Transverse colon (tissue), 4 donors: Measurements from ENCODE around the gene CHRM5. TPM values are rescaled to one million over a fixed set of nuclear protein-coding genes. Genes with fewer than 3 reads are reported as not detected.
A peak's percentile ranks its signal among the peaks of the same experiment; 100 is the strongest.

ENCODE experiments used
- DNase-seq: peaks from one replicate; pipeline ENCODE4 v3.0.0-alpha.2; 2019
- H3K27ac ChIP-seq, 4 donors: fragments of 200-600 bp; sonication (generic); 2 replicates each; pipeline ENCODE4 v1.5.1; 2016 to 2018; ENCODE audit warnings: inconsistent platforms in 4 of 4
- H3K27me3 ChIP-seq: fragments of 200-600 bp; sonication (generic); 2 replicates; pipeline ENCODE4 v1.5.1; 2017; ENCODE audit warnings: inconsistent platforms
- H3K36me3 ChIP-seq, 4 donors: fragments of 200-600 bp; sonication (generic); 2 replicates each; pipeline ENCODE4 v1.5.1; 2017 to 2019; ENCODE audit warnings: inconsistent platforms in 4 of 4
- H3K4me1 ChIP-seq, 4 donors: fragments of 200-600 bp; sonication (generic); 2 replicates each; pipeline ENCODE4 v1.5.1; 2017 to 2020; ENCODE audit warnings: inconsistent platforms in 4 of 4
- H3K4me3 ChIP-seq, 4 donors: fragments of 200-600 bp; sonication (generic); 1 replicate in 1 of 4; 2 replicates in 3 of 4; pipeline versions ENCODE4 v1.5.1 to v1.6.1; 2017 to 2019; ENCODE audit warnings: inconsistent platforms in 4 of 4
- H3K9me3 ChIP-seq, 2 donors: fragments of 200-600 bp; sonication (generic); 2 replicates each; pipeline ENCODE4 v1.5.1; 2017 to 2019; ENCODE audit warnings: inconsistent platforms in 2 of 2
- EP300 ChIP-seq: sonication (generic); formaldehyde crosslinking; IDR thresholded peaks from one replicate; pipeline ENCODE4 v1.6.1; 2017; ENCODE audit warnings: antibody characterized with exemption, low read depth
- POLR2A ChIP-seq: fragments of 450-650 bp; IDR thresholded peaks from one replicate; pipeline ENCODE4 v1.6.1; 2016; ENCODE audit warnings: antibody characterized with exemption, mild to moderate bottlenecking, moderate library complexity
- POLR2AphosphoS5 ChIP-seq, 3 donors: sonication (generic); formaldehyde crosslinking; IDR thresholded peaks; one replicate each; pipeline ENCODE4 v1.6.1; 2016; ENCODE audit warnings: antibody characterized with exemption in 3 of 3
- WGBS, 2 donors: methylation state at CpG; one replicate each; pipeline ENCODE4 v1.1.5; 2018; ENCODE audit warnings: low coverage in 1 of 2; 5-methylcytosine and 5-hydroxymethylcytosine counted together
- in situ Hi-C, 4 donors: fragments of 200-750 bp; cut with MboI; loops; one replicate each; pipeline versions ENCODE4 v1.15.0 to v1.15.1; 2017; ENCODE audit warnings: low sequenced_read_pairs in 3 of 4, low pct_ligation_motif_present in 1 of 4, low pct_unique_long_range_greater_than_20kb in 1 of 4
- intact Hi-C: fragments of 100-400 bp; cut with DNase I; formaldehyde crosslinking; loops from one replicate; pipeline ENCODE4 v1.15.1; 2023; ENCODE audit warnings: low total_unique reads
- total RNA-seq, 4 donors: library from RNA; depleted of rRNA; stranded (reverse); fragments of >200 nt; gene quantifications; one replicate each; pipeline ENCODE4 v1.1.0, GENCODE V29; 2016
- TF ChIP-seq, protein P1 (sequence below), 5 experiments: fragments of 200-600 bp in 3 of 5; fragments of 450-650 bp in 2 of 5; sonication (generic) in 3 of 5; IDR thresholded peaks; 1 replicate in 2 of 5; 2 replicates in 3 of 5; pipeline ENCODE4 v1.5.1; 2016 to 2017; ENCODE audit warnings: antibody characterized with exemption in 5 of 5, inconsistent platforms in 3 of 5, mild to moderate bottlenecking in 2 of 5, moderate library complexity in 1 of 5

Gene CHRM5
- total RNA-seq, 4 donors from 2014 or later: not detected

DNA sequence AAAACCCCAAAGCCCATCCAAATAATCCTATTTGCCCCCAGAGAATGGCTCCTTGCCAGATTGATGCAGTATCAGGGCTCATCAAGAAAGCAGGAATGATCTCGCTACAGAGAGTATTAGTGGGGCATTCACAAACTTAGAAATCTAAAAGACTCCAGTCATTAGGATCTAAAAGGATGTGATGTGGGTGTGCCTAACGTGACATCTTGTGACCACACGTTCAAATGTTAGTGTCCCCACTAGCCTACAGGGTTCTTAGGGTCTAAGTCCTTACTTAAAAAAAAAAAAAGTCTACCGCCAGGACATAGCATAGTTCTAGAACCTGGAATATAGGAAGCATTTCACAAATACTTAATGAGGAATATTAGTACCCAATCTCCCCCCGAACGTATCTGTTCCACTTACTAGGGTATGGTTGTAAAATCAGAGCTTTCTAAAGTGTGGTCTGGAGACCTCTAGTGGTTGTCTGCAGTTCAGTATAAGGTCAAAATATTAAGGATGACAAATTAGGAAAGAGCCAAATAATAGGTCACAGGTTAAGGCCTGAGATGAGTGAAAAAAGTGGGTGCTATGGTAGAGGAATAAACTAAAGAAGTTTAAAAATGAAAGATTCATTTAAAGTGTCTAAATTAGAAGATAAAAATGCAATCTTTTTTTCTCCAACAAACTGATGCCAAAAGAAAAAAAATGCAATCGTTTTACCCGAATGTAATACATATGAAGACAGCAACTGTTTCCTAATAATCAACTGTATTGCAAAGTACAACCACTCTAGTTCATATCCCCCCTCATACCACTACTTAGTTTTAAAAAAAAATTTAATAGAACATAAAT is 4.2 kb upstream of the CHRM5 start:
- DNase-seq: no peak
- intact Hi-C loops: no loop called here
- no peaks in the 10 kb centered on the region for H3K27me3 ChIP-seq
- WGBS, 2 donors: 54 to 58% methylated on average over 8 of the region's 8 CpGs
- H3K4me3 ChIP-seq: no peak overlapping the region
- no peak overlapping the region for H3K27ac ChIP-seq
- in situ Hi-C loops: loop anchor here in 2 of 4 donors (25.0 kb wide), 1 partner anchor 227 kb away; no protein-coding TSS in a partner anchor
- no peaks in the 10 kb centered on the region for H3K36me3 ChIP-seq
- TF ChIP-seq POLR2AphosphoS5 (IDR thresholded peaks at IDR 0.05): no peak
- TF ChIP-seq EP300: no peak
- TF ChIP-seq, protein P1, sequence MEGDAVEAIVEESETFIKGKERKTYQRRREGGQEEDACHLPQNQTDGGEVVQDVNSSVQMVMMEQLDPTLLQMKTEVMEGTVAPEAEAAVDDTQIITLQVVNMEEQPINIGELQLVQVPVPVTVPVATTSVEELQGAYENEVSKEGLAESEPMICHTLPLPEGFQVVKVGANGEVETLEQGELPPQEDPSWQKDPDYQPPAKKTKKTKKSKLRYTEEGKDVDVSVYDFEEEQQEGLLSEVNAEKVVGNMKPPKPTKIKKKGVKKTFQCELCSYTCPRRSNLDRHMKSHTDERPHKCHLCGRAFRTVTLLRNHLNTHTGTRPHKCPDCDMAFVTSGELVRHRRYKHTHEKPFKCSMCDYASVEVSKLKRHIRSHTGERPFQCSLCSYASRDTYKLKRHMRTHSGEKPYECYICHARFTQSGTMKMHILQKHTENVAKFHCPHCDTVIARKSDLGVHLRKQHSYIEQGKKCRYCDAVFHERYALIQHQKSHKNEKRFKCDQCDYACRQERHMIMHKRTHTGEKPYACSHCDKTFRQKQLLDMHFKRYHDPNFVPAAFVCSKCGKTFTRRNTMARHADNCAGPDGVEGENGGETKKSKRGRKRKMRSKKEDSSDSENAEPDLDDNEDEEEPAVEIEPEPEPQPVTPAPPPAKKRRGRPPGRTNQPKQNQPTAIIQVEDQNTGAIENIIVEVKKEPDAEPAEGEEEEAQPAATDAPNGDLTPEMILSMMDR (IDR thresholded peaks at IDR 0.05): peak; percentile 18 to 45 (median 37)
- no peak for TF ChIP-seq POLR2A
- no peaks in the 10 kb centered on the region for H3K4me1 ChIP-seq
- H3K9me3 ChIP-seq: no peaks in the 10 kb centered on the region

DNA sequence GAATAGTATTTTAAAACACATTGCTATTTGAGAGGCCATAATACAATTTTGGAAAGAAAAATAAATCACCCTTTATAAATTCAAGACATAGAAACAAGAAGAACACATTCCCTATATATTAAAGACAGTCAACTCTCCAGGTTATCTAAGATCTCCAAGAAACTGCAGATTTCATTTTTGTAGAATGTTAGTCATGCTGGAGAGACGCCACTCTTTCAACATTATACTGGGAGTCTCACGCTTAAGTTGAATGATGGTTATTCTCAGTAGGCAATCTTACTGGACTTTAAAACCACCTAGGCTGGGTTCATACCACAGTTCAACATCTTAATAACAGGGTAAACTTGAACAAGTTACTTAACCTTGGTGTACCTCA is 3.6 kb upstream of the CHRM5 start:
- no peak for DNase-seq
- no peaks in the 10 kb centered on the region for H3K9me3 ChIP-seq
- no peak for TF ChIP-seq POLR2AphosphoS5 (IDR thresholded peaks at IDR 0.05)
- no peak for TF ChIP-seq POLR2A
- TF ChIP-seq, protein P1 (IDR thresholded peaks at IDR 0.05): no peak
- no peak for TF ChIP-seq EP300
- H3K36me3 ChIP-seq: no peaks in the 10 kb centered on the region
- in situ Hi-C loops (loop anchor here in 2 of 4 donors (25.0 kb wide), 1 partner anchor 227 kb away; no protein-coding TSS in a partner anchor), intact Hi-C loops (no loop called here)
- no peaks in the 10 kb centered on the region for H3K4me1 ChIP-seq
- H3K4me3 ChIP-seq: no peak overlapping the region
- no peaks in the 10 kb centered on the region for H3K27me3 ChIP-seq
- WGBS, 2 donors: 93 to 98% methylated on average over 2 of the region's 2 CpGs
- no peak overlapping the region for H3K27ac ChIP-seq

DNA sequence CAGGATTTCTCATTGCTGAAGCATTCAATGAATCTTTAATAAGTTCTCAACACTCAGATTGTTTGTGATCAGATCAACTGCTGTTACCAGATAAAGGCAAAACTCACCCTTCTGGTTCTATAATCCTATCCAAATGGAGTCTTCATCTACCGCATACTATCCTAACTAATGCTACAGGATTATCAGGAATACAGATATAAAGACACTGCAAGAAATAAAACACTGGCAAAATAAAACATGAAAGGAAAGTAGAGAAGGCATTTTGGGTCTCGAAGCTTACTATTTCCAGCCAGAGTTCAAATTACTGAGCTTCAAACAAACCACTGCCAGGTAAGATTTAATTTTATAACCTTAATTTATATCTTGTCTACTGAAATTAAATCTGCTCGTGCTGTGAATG is 524 bp downstream of the CHRM5 start:
- H3K27ac ChIP-seq: no peak overlapping the region
- DNase-seq: no peak
- H3K27me3 ChIP-seq: no peaks in the 10 kb centered on the region
- H3K4me1 ChIP-seq: no peaks in the 10 kb centered on the region
- intact Hi-C loops: no loop called here
- TF ChIP-seq, protein P1 (IDR thresholded peaks at IDR 0.05): no peak
- TF ChIP-seq POLR2A (no peak), EP300 (no peak), POLR2AphosphoS5 (IDR thresholded peaks at IDR 0.05) (no peak)
- no peak overlapping the region for H3K4me3 ChIP-seq
- H3K36me3 ChIP-seq: no peaks in the 10 kb centered on the region
- no peaks in the 10 kb centered on the region for H3K9me3 ChIP-seq
- 76 to 80% methylated on average over 3 of the region's 3 CpGs for WGBS, 2 donors
- in situ Hi-C loops: loop anchor here in 2 of 4 donors (25.0 kb wide), 1 partner anchor 232 kb away; no protein-coding TSS in a partner anchor

DNA sequence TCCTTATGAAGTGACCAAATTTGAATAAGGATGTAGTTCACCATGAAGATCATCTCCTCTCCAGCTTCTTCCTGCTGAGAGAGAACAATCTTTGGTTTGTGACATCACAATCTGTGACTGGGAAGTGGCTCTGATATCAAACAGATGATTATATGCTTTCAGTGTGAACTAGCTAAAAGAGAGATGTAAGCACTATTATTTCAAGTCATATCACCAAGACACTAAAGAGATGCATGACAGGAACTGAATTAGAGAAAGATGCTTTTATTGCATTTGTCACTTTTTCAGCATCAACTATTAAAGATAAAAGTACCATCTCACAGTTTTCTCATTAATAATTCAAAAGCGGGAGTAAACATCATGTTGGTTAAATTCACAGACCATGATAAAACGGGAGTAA is 3.5 kb downstream of the CHRM5 start:
- no peaks in the 10 kb centered on the region for H3K36me3 ChIP-seq
- TF ChIP-seq, protein P1 (IDR thresholded peaks at IDR 0.05): no peak
- no peak for TF ChIP-seq POLR2AphosphoS5 (IDR thresholded peaks at IDR 0.05)
- TF ChIP-seq EP300: no peak
- TF ChIP-seq POLR2A: no peak
- H3K27ac ChIP-seq: no peak overlapping the region
- in situ Hi-C loops: loop anchor here in 2 of 4 donors (25.0 kb wide), 1 partner anchor 235 kb away; no protein-coding TSS in a partner anchor
- H3K4me3 ChIP-seq: no peak overlapping the region
- intact Hi-C loops: no loop called here
- DNase-seq: no peak
- H3K4me1 ChIP-seq: no peaks in the 10 kb centered on the region
- 84 to 91% methylated on average over 2 of the region's 2 CpGs for WGBS, 2 donors
- H3K27me3 ChIP-seq: no peaks in the 10 kb centered on the region
- no peaks in the 10 kb centered on the region for H3K9me3 ChIP-seq
